Loucy (cell line): ENCODE results near the gene ITGA6.

Source experiments
- H2AFZ ChIP-seq: fragments of 200-600 bp; sonication (generic); 2 replicates; pipeline ENCODE4 v1.6.0; 2016; ENCODE audit warnings: antibody characterized with exemption, mild to moderate bottlenecking, low read length, moderate library complexity
- H3F3A ChIP-seq: fragments of 200-600 bp; 2 replicates; pipeline ENCODE4 v1.6.0; 2016; ENCODE audit warnings: antibody characterized with exemption, low read depth, mild to moderate bottlenecking
- H3K27me3 ChIP-seq: fragments of 200-600 bp; sonication (generic); 2 replicates; pipeline ENCODE4 v1.6.1; 2014; ENCODE audit warnings: low read length, mild to moderate bottlenecking; ENCODE audit not compliant: insufficient read depth, poor library complexity, severe bottlenecking
- H3K36me3 ChIP-seq: fragments of 200-600 bp; sonication (generic); 2 replicates; pipeline ENCODE4 v1.6.1; 2016; ENCODE audit warnings: low read length; ENCODE audit not compliant: insufficient read depth
- H3K4me1 ChIP-seq: fragments of 200-600 bp; sonication (generic); 2 replicates; pipeline ENCODE4 v1.5.1; 2014; ENCODE audit warnings: low read length, mild to moderate bottlenecking; ENCODE audit not compliant: insufficient read depth, poor library complexity, severe bottlenecking
- H3K4me2 ChIP-seq: fragments of 200-600 bp; sonication (generic); 2 replicates; pipeline ENCODE4 v1.6.0; 2014; ENCODE audit warnings: antibody characterized with exemption, low read length, low read depth, mild to moderate bottlenecking; ENCODE audit not compliant: poor library complexity, severe bottlenecking
- H3K4me3 ChIP-seq: fragments of 200-600 bp; sonication (generic); 2 replicates; pipeline ENCODE4 v1.5.1; 2014; ENCODE audit warnings: low read length, mild to moderate bottlenecking, mixed read lengths; ENCODE audit not compliant: poor library complexity, severe bottlenecking
- H3K79me2 ChIP-seq: fragments of 200-600 bp; sonication (generic); 2 replicates; pipeline ENCODE4 v1.6.1; 2014; ENCODE audit warnings: low read length; ENCODE audit not compliant: insufficient read depth
- H3K9ac ChIP-seq: fragments of 200-600 bp; sonication (generic); 2 replicates; pipeline ENCODE4 v1.6.0; 2014; ENCODE audit warnings: mild to moderate bottlenecking, low read depth, low read length, moderate library complexity; ENCODE audit not compliant: poor library complexity, severe bottlenecking
- H3K9me2 ChIP-seq: fragments of 200-600 bp; sonication (generic); replicated peaks from 2 replicates; pipeline ENCODE4 v1.6.1; 2016; ENCODE audit warnings: low read depth, low read length, mixed read lengths
- H3K9me3 ChIP-seq: fragments of 200-600 bp; sonication (generic); 2 replicates; pipeline ENCODE4 v1.6.1; 2014; ENCODE audit warnings: mild to moderate bottlenecking, antibody characterized with exemption, low read length, low read depth; ENCODE audit not compliant: insufficient read depth
- H4K20me1 ChIP-seq: fragments of 200-600 bp; sonication (generic); 2 replicates; pipeline ENCODE4 v1.6.0; 2014; ENCODE audit warnings: antibody characterized with exemption, low read length, mild to moderate bottlenecking; ENCODE audit not compliant: insufficient read depth, poor library complexity, severe bottlenecking
- EZH2phosphoT487 ChIP-seq: fragments of 200-600 bp; IDR thresholded peaks from 2 replicates; pipeline ENCODE4 v1.6.1; 2018; ENCODE audit warnings: antibody characterized with exemption, mild to moderate bottlenecking, moderate library complexity, borderline replicate concordance
- TF ChIP-seq, protein P1 (sequence below): fragments of 200-600 bp; sonication (generic); conservative IDR thresholded peaks from 2 replicates; pipeline ENCODE4 v1.5.1; 2014; ENCODE audit warnings: mild to moderate bottlenecking, antibody characterized with exemption, low read length

The ITGA6 gene

DNA sequence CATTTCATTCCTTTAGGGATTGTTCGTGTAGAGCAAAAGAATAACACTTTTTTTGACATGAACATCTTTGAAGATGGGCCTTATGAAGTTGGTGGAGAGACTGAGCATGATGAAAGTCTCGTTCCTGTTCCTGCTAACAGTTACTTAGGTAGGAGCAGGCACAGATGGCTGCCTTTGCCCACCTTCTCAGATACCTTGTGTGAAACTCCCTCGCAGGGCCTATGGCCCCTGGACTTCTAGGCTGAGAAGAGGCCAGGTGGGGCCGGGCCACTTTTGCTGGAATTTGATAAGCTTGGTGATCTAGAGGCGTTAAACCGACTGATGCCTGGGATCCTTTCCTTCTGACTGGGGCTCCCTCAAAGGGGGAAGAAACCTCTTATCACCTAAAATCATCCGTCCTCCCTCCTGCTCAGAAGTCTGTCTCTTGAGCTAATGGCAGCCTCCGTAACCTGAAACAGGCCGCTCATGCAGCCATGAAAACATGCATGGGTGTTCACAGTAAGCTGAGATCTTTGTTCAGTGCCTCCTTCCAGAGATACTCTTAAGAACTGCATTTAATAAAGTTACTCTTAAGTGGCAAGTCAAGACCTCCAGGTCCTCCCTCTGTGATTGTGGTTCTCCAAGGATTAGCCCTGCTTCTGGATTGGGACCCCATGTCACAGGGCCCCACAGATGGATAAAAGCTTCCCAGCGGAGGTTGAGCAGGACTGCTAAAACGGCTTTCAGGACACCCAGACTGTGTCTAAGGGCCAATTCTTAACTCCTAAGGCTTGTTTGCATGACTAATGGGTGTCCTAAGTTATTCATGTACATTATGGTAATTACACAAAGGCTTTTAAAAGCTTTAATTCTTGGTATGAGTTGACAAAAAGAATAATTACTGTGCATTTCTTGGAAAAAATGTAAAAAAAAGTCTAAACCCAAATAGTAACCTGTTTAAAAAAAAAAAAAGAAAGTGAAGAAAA is 43.9 kb downstream of the ITGA6 start:
- Histone ChIP-seq H3K9ac (no peak overlapping the region), H3K36me3 (peaks cover 60% of the 10 kb centered on the region; the same call in 1 of the 2 replicates), H3K4me3 (no peak overlapping the region), H3K9me2 (no peaks in the 10 kb centered on the region), H3K4me1 (no peaks in the 10 kb centered on the region), H2AFZ (no peak overlapping the region), H3K9me3 (no peaks in the 10 kb centered on the region), H3K4me2 (no peak overlapping the region), H3K27me3 (no peaks in the 10 kb centered on the region), H3F3A (no peaks in the 10 kb centered on the region), H4K20me1 (no peaks in the 10 kb centered on the region), H3K79me2 (no peaks in the 10 kb centered on the region)
- TF ChIP-seq, protein P1, sequence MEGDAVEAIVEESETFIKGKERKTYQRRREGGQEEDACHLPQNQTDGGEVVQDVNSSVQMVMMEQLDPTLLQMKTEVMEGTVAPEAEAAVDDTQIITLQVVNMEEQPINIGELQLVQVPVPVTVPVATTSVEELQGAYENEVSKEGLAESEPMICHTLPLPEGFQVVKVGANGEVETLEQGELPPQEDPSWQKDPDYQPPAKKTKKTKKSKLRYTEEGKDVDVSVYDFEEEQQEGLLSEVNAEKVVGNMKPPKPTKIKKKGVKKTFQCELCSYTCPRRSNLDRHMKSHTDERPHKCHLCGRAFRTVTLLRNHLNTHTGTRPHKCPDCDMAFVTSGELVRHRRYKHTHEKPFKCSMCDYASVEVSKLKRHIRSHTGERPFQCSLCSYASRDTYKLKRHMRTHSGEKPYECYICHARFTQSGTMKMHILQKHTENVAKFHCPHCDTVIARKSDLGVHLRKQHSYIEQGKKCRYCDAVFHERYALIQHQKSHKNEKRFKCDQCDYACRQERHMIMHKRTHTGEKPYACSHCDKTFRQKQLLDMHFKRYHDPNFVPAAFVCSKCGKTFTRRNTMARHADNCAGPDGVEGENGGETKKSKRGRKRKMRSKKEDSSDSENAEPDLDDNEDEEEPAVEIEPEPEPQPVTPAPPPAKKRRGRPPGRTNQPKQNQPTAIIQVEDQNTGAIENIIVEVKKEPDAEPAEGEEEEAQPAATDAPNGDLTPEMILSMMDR: no peak
- TF ChIP-seq EZH2phosphoT487: no peak

DNA sequence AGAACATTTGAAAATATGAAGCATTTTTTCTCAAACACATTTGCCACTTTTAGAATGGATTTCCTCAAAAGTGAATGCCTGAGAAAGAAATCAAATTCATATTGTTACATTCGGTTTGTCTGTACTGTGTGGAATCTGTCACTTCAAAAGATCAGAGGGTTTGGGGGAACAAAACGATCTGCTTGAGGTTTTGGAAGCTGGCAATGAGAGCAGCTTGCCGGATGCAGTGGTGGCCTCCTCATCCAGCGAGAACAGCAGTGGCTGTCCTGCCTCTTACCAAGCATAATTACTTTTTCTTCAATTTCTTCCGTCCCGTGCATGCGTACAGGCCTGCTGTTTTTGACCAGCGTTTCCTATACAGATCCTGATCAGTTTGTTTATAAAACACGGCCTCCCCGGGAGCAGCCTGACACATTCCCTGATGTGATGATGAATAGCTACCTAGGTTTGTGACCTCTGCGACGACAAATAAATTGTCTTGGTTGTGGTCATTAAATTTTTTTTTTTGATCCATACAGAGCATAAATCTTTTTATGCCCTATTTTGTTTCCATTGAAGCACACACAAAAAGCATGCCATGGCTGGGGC is 45.2 kb downstream of the ITGA6 start:
- H3K4me1 ChIP-seq: no peaks in the 10 kb centered on the region
- H2AFZ ChIP-seq: no peak overlapping the region
- H3F3A ChIP-seq: no peaks in the 10 kb centered on the region
- TF ChIP-seq, protein P1: no peak
- TF ChIP-seq EZH2phosphoT487: no peak
- H3K4me2 ChIP-seq: no peak overlapping the region
- no peaks in the 10 kb centered on the region for H3K9me2 ChIP-seq
- no peaks in the 10 kb centered on the region for H3K79me2 ChIP-seq
- peaks cover 60% of the 10 kb centered on the region; the same call in 1 of the 2 replicates for H3K36me3 ChIP-seq
- no peaks in the 10 kb centered on the region for H4K20me1 ChIP-seq
- no peak overlapping the region for H3K4me3 ChIP-seq
- H3K27me3 ChIP-seq: no peaks in the 10 kb centered on the region
- no peaks in the 10 kb centered on the region for H3K9me3 ChIP-seq
- no peak overlapping the region for H3K9ac ChIP-seq

DNA sequence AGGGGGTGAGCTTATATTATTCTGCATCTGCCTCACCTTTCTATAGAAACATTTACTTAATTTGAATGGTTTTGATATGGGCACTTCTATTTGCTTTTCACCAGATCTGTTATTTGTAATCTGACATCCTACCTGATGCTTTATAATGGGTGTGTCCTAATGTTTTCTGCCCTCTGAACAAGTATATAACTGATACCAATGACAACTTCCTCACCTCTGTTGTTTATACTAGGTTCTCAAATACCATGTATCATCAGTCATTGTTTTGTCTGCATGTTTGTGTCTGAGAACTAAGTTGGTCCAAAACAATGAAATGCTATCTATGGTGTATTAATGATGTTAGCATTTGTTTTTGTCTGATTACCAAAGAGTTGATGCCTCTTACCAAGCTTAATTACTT is 45.8 kb downstream of the ITGA6 start:
- TF ChIP-seq EZH2phosphoT487: no peak
- TF ChIP-seq, protein P1: no peak
- Histone ChIP-seq H4K20me1 (no peaks in the 10 kb centered on the region), H3K4me3 (no peak overlapping the region)

More for the DNA sequence above, 45.8 kb downstream of the ITGA6 start:
- Histone ChIP-seq H3K9me3 (no peaks in the 10 kb centered on the region), H3F3A (no peaks in the 10 kb centered on the region), H3K4me2 (no peak overlapping the region), H3K27me3 (no peaks in the 10 kb centered on the region), H3K4me1 (no peaks in the 10 kb centered on the region), H3K9me2 (no peaks in the 10 kb centered on the region), H3K9ac (no peak overlapping the region), H2AFZ (no peak overlapping the region), H3K79me2 (no peaks in the 10 kb centered on the region), H3K36me3 (peaks cover 63% of the 10 kb centered on the region; the same call in 1 of the 2 replicates)
